GM12872 (cell line): ENCODE results near the gene PAPOLB.

Source experiments
- CTCF ChIP-seq: IDR thresholded peaks from 3 replicates; pipeline ENCODE4 v1.5.1; 2011; ENCODE audit warnings: low read depth, mild to moderate bottlenecking, low read length, moderate library complexity; ENCODE audit not compliant: insufficient read depth

Gene PAPOLB

GRCh38 chr7:4873071-4873944 is 11.5 kb upstream of the PAPOLB start:
- TF ChIP-seq CTCF = no peak

- no peak for TF ChIP-seq CTCF
Measured at GRCh38 chr7:4871930-4872675, 10.3 kb upstream of the PAPOLB start.

DNA sequence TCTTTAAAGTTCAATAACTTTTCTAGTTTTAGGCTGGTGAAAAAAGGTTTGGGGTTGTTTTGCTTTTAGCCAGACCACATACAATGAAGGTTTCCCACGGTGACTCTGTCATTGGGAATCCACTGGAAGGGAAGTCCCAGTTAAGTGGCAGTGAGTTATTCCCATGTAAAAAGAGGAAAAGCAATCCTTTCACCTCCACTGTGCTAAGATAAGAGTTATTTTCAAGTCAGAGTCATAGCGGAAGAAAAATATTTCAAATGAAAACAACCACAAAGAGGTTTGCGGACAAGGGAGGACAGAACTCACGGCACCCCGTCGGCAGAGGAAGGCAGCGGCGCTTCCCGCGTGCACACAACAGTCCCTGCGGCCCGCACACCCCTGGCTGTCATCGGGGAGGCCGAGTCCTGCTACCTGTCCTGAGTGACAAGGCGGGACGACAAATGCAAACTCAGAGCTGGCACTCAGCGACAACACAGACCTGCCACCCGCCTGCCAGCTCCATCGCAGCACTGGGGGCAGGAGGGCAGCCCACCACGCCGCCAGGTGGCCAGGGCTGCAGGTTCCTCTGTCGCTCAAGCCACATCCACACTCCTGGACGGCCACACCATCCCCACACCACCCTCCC is 9.3 kb upstream of the PAPOLB start:
- TF ChIP-seq CTCF = no peak

- TF ChIP-seq CTCF = no peak
Measured at GRCh38 chr7:4868493-4868892, 6.7 kb upstream of the PAPOLB start.

- no peak for TF ChIP-seq CTCF
Measured at GRCh38 chr7:4866528-4867496, 5.0 kb upstream of the PAPOLB start.

- TF ChIP-seq CTCF = no peak
Measured at GRCh38 chr7:4862156-4862555, 326 bp upstream of the PAPOLB start.
